Measurements from ENCODE around the gene MFAP1. TPM values are rescaled to one million over a fixed set of nuclear protein-coding genes. Genes with fewer than 3 reads are reported as not detected.

MFAP1 gene
- total RNA-seq, 1 experiment from 2014 or later: 44.7 TPM

DNA sequence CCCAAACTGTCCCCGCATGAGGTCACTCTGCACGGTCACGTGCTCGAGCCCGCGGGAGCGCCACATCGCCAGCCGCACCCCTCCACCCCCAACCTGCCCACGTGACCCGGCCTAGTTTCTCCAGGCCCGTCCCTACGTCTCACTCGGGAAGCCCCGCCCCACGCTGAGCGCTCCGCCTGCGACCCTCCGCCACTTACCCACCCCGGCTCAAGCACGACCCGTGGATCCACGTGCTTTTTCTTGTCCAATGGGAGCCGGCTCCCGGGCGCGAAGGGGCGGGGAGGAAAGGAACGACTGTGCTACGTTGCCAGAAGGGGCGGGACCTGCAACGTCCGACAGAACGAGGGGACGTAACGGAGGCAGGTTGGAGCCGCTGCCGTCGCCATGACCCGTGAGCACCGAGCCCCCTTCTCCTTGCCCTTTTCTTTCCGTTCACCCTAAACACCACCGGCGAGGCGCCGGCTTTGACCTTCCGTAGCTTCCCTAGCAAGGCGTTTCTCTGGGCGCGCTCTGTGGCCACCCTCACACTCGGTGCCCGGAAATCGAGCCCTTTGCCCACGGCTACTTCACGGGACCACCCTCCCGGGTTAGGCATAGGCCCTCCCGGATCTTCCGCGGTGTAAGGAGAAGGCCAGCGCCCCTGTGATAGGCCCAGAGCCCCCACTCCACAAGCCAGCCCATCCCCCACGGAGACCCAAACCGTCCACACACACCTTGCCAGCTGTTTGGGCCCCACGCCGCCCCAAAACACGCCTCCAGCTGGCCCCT is 32.3 kb downstream of the MFAP1 start, which contains the start of gene SERF2:
SERF2 (plus strand) TSS at position 328 of the 768 bp plus-strand sequence; CDS start at position 385, 57 bp downstream.
- H3K14ac ChIP-seq (ENCODE audit: insufficient read depth, low read length): peak within 1 kb of the TSS; percentile 96
- peaks cover 18% of the 10 kb centered on the region; the same call in 1 of the 2 replicates for H3K4me1 ChIP-seq (ENCODE audit: insufficient read depth, low read length)
- H3K4me2 ChIP-seq (ENCODE audit: insufficient read depth, insufficient read length, low read length): peak within 1 kb of the TSS; percentile 94
- H2BK12ac ChIP-seq (ENCODE audit: insufficient read length, low read depth, low read length): no peak within 1 kb of the TSS
- H3K79me1 ChIP-seq (ENCODE audit: insufficient read depth, low read depth, low read length, poor library complexity, severe bottlenecking): peaks cover 3% of the 10 kb centered on the region
- peaks cover 6% of the 10 kb centered on the region; the same call in 1 of the 2 replicates for H3K79me2 ChIP-seq (ENCODE audit: insufficient read depth, low read length)
- no peak within 1 kb of the TSS for H2BK120ac ChIP-seq (ENCODE audit: low read depth, low read length, poor library complexity, severe bottlenecking)
- peak within 1 kb of the TSS; percentile 96 for H3K9ac ChIP-seq (ENCODE audit: extremely low read depth, insufficient read length, low read length)
- no peaks in the 10 kb centered on the region for H3K9me3 ChIP-seq (ENCODE audit: control insufficient read depth, low read depth, low read length)
- peak within 1 kb of the TSS; percentile 20 for H3K56ac ChIP-seq (ENCODE audit: insufficient read length, low read depth, low read length)
- H2BK20ac ChIP-seq (ENCODE audit: low read depth, low read length, poor library complexity, severe bottlenecking): no peak within 1 kb of the TSS
- H3K4me3 Mint-ChIP-seq: peak within 1 kb of the TSS; percentile 98 to 99
- no peak within 1 kb of the TSS for H4K8ac ChIP-seq (replicated peaks; ENCODE audit: insufficient read length, low read depth, low read length)
- no peak within 1 kb of the TSS for H4K5ac ChIP-seq (ENCODE audit: insufficient read length, low read depth, low read length)
- no peak within 1 kb of the TSS for H2BK5ac ChIP-seq (ENCODE audit: insufficient read length, low read length)
- peak within 1 kb of the TSS; percentile 95 to 99 (median 99) for H3K27ac Mint-ChIP-seq
- H3K4me1 Mint-ChIP-seq: peaks cover 47 to 60% of the 10 kb centered on the region in 2 experiments
- H3K23me2 ChIP-seq (ENCODE audit: insufficient read length, low read depth, low read length, poor library complexity, severe bottlenecking): peaks cover 8% of the 10 kb centered on the region
- H3K18ac ChIP-seq (ENCODE audit: insufficient read length, low read depth, low read length): peak within 1 kb of the TSS; percentile 92
- no peak within 1 kb of the TSS for H3K23ac ChIP-seq (ENCODE audit: insufficient read length, low read depth, low read length)
- H3T11ph ChIP-seq (ENCODE audit: low read length): no peak within 1 kb of the TSS
- no peak within 1 kb of the TSS; the same call in 1 of the 2 replicates for H2BK15ac ChIP-seq (ENCODE audit: low read depth, low read length)
- H2AFZ ChIP-seq (ENCODE audit: low read length): no peak within 1 kb of the TSS
- H4K91ac ChIP-seq (ENCODE audit: insufficient read length, low read depth, low read length): peak within 1 kb of the TSS; percentile 73
- peak; percentile 100 for DNase-seq
- H3K27me3 Mint-ChIP-seq (ENCODE audit: low read depth): no peaks in the 10 kb centered on the region
- no CpG with 5 or more reads among the region's 66 CpGs for WGBS (ENCODE audit: extremely low coverage, insufficient read length, low lambda C conversion rate)
- H3K36me3 Mint-ChIP-seq (ENCODE audit: insufficient read depth in 1 of 3, low read depth in 3 of 3): peaks cover 33 to 48% (median 35%) of the 10 kb centered on the region in 3 experiments
- no peaks in the 10 kb centered on the region for H3K27me3 ChIP-seq (ENCODE audit: insufficient read depth, low read length)
- no peak within 1 kb of the TSS; the same call in none of the 2 replicates for H3K4ac ChIP-seq (ENCODE audit: low read depth, low read length)
- H2AK5ac ChIP-seq (ENCODE audit: insufficient read length, low read length): no peak within 1 kb of the TSS
- no peak within 1 kb of the TSS for H3K27ac ChIP-seq (ENCODE audit: insufficient read length, low read depth, low read length)
- H3K9me3 Mint-ChIP-seq: no peaks in the 10 kb centered on the region
- H4K20me1 ChIP-seq (ENCODE audit: control insufficient read depth, insufficient read depth, insufficient read length): no peaks in the 10 kb centered on the region
- TF ChIP-seq, protein P1, sequence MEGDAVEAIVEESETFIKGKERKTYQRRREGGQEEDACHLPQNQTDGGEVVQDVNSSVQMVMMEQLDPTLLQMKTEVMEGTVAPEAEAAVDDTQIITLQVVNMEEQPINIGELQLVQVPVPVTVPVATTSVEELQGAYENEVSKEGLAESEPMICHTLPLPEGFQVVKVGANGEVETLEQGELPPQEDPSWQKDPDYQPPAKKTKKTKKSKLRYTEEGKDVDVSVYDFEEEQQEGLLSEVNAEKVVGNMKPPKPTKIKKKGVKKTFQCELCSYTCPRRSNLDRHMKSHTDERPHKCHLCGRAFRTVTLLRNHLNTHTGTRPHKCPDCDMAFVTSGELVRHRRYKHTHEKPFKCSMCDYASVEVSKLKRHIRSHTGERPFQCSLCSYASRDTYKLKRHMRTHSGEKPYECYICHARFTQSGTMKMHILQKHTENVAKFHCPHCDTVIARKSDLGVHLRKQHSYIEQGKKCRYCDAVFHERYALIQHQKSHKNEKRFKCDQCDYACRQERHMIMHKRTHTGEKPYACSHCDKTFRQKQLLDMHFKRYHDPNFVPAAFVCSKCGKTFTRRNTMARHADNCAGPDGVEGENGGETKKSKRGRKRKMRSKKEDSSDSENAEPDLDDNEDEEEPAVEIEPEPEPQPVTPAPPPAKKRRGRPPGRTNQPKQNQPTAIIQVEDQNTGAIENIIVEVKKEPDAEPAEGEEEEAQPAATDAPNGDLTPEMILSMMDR (conservative IDR thresholded peaks at IDR 0.05): no peak

Measured in H9 (cell line).